ENCODE data around the gene CYP4F22.
A peak's percentile ranks its signal among the peaks of the same experiment; 100 is the strongest.

CYP4F22 gene

GRCh38 chr19:15548648-15549047 is 40.3 kb downstream of the CYP4F22 start:
- CTCF ChIA-PET: no interaction called here
- DNase-seq: no peak
- Histone ChIP-seq H3K9me3 (ENCODE audit: control extremely low read depth in 1 of 5, control insufficient read depth in 4 of 5, insufficient read depth in 2 of 5, low read depth in 1 of 5, low read length in 4 of 5) (no peaks in the 10 kb centered on the region), H3K27me3 (replicated peaks in 2 of 5; ENCODE audit: control insufficient read depth in 4 of 5, insufficient read depth in 5 of 5, low read length in 4 of 5) (peaks cover 0 to 4% (median 0%) of the 10 kb centered on the region in 5 experiments), H3K36me3 (ENCODE audit: control insufficient read depth in 4 of 4, insufficient read depth in 4 of 4, low read length in 3 of 4) (no peaks in the 10 kb centered on the region), H3K4me3 (ENCODE audit: control insufficient read depth in 1 of 7, extremely low read depth in 1 of 7, insufficient read depth in 4 of 7, low read depth in 2 of 7, low read length in 6 of 7) (no peak overlapping the region), H3K4me1 (ENCODE audit: control extremely low read depth in 1 of 4, control insufficient read depth in 4 of 4, insufficient read depth in 4 of 4, low read length in 3 of 4) (peaks cover 1 to 15% (median 10%) of the 10 kb centered on the region in 4 experiments), H3K27ac (ENCODE audit: insufficient read depth in 1 of 2, low read depth in 1 of 2, low read length in 2 of 2, poor library complexity in 1 of 2, severe bottlenecking in 2 of 2) (no peak overlapping the region)
- POLR2A ChIA-PET: no interaction called here
- WGBS (ENCODE audit: insufficient coverage): 100% methylated on average over 2 of the region's 2 CpGs

- Histone ChIP-seq H3K4me3 (ENCODE audit: control insufficient read depth in 1 of 7, extremely low read depth in 1 of 7, insufficient read depth in 4 of 7, low read depth in 2 of 7, low read length in 6 of 7) (no peak overlapping the region), H3K27me3 (replicated peaks in 2 of 5; ENCODE audit: control insufficient read depth in 4 of 5, insufficient read depth in 5 of 5, low read length in 4 of 5) (peaks cover 0 to 4% (median 0%) of the 10 kb centered on the region in 5 experiments), H3K4me1 (ENCODE audit: control extremely low read depth in 1 of 4, control insufficient read depth in 4 of 4, insufficient read depth in 4 of 4, low read length in 3 of 4) (peaks cover 1 to 15% (median 10%) of the 10 kb centered on the region in 4 experiments), H3K9me3 (ENCODE audit: control extremely low read depth in 1 of 5, control insufficient read depth in 4 of 5, insufficient read depth in 2 of 5, low read depth in 1 of 5, low read length in 4 of 5) (no peaks in the 10 kb centered on the region), H3K27ac (ENCODE audit: insufficient read depth in 1 of 2, low read depth in 1 of 2, low read length in 2 of 2, poor library complexity in 1 of 2, severe bottlenecking in 2 of 2) (no peak overlapping the region), H3K36me3 (ENCODE audit: control insufficient read depth in 4 of 4, insufficient read depth in 4 of 4, low read length in 3 of 4) (no peaks in the 10 kb centered on the region)
- ChIA-PET CTCF (interaction anchor here (2.2 to 6.6 kb wide), 2 partner anchors 72 to 80 kb away, joined by 6 to 76 read pairs; partner anchors contain the start of gene PGLYRP2), POLR2A (no interaction called here)
- WGBS (ENCODE audit: insufficient coverage): 100% methylated on average over 2 of the region's 5 CpGs
- DNase-seq: no peak
These were observed 41.3 kb downstream of the CYP4F22 start for GRCh38 chr19:15549581-15549980.

GRCh38 chr19:15550273-15550672 is 41.9 kb downstream of the CYP4F22 start:
- H3K27ac ChIP-seq (ENCODE audit: insufficient read depth in 1 of 2, low read depth in 1 of 2, low read length in 2 of 2, poor library complexity in 1 of 2, severe bottlenecking in 2 of 2): no peak overlapping the region
- H3K36me3 ChIP-seq (ENCODE audit: control insufficient read depth in 4 of 4, insufficient read depth in 4 of 4, low read length in 3 of 4): no peaks in the 10 kb centered on the region
- CTCF ChIA-PET: interaction anchor here (1.0 to 6.6 kb wide), 3 partner anchors 73 to 171 kb away, joined by 3 to 76 read pairs (median 6); partner anchors contain the start of genes AKAP8 and PGLYRP2
- H3K4me3 ChIP-seq (ENCODE audit: control insufficient read depth in 1 of 7, extremely low read depth in 1 of 7, insufficient read depth in 4 of 7, low read depth in 2 of 7, low read length in 6 of 7): no peak overlapping the region
- POLR2A ChIA-PET: interaction anchor here (1.3 kb wide), 1 partner anchor 87 kb away, joined by 4 read pairs; no protein-coding TSS in a partner anchor
- 100% methylated on average over 3 of the region's 3 CpGs for WGBS (ENCODE audit: insufficient coverage)
- peaks cover 1 to 15% (median 11%) of the 10 kb centered on the region in 4 experiments for H3K4me1 ChIP-seq (ENCODE audit: control extremely low read depth in 1 of 4, control insufficient read depth in 4 of 4, insufficient read depth in 4 of 4, low read length in 3 of 4)
- DNase-seq: no peak
- peaks cover 0 to 4% (median 0%) of the 10 kb centered on the region in 5 experiments for H3K27me3 ChIP-seq (replicated peaks in 2 of 5; ENCODE audit: control insufficient read depth in 4 of 5, insufficient read depth in 5 of 5, low read length in 4 of 5)
- no peaks in the 10 kb centered on the region for H3K9me3 ChIP-seq (ENCODE audit: control extremely low read depth in 1 of 5, control insufficient read depth in 4 of 5, insufficient read depth in 2 of 5, low read depth in 1 of 5, low read length in 4 of 5)

- H3K27ac ChIP-seq (ENCODE audit: insufficient read depth in 1 of 2, low read depth in 1 of 2, low read length in 2 of 2, poor library complexity in 1 of 2, severe bottlenecking in 2 of 2): no peak overlapping the region
- H3K27me3 ChIP-seq (replicated peaks in 2 of 5; ENCODE audit: control insufficient read depth in 4 of 5, insufficient read depth in 5 of 5, low read length in 4 of 5): peaks cover 0 to 4% (median 0%) of the 10 kb centered on the region in 5 experiments
- POLR2A ChIA-PET: interaction anchor here (1.3 kb wide), 1 partner anchor 87 kb away, joined by 4 read pairs; no protein-coding TSS in a partner anchor
- H3K36me3 ChIP-seq (ENCODE audit: control insufficient read depth in 4 of 4, insufficient read depth in 4 of 4, low read length in 3 of 4): no peaks in the 10 kb centered on the region
- 18% methylated on average over 8 of the region's 8 CpGs for WGBS (ENCODE audit: insufficient coverage)
- peak overlapping the region; percentile 38 to 79 (median 58) for H3K4me3 ChIP-seq (ENCODE audit: control insufficient read depth in 1 of 7, extremely low read depth in 1 of 7, insufficient read depth in 4 of 7, low read depth in 2 of 7, low read length in 6 of 7)
- CTCF ChIA-PET: interaction anchor here (0.9 to 11.4 kb wide), 7 partner anchors 8 to 171 kb away, joined by 3 to 122 read pairs (median 5); partner anchors contain the start of genes AKAP8, AKAP8L and PGLYRP2
- H3K4me1 ChIP-seq (ENCODE audit: control extremely low read depth in 1 of 4, control insufficient read depth in 4 of 4, insufficient read depth in 4 of 4, low read length in 3 of 4): peaks cover 1 to 18% (median 15%) of the 10 kb centered on the region in 4 experiments
- H3K9me3 ChIP-seq (ENCODE audit: control extremely low read depth in 1 of 5, control insufficient read depth in 4 of 5, insufficient read depth in 2 of 5, low read depth in 1 of 5, low read length in 4 of 5): no peaks in the 10 kb centered on the region
- DNase-seq: no peak
These were observed 42.6 kb downstream of the CYP4F22 start for GRCh38 chr19:15550929-15551292.

GRCh38 chr19:15551293-15552004 is 43.1 kb downstream of the CYP4F22 start:
- peaks cover 0 to 4% (median 0%) of the 10 kb centered on the region in 5 experiments for H3K27me3 ChIP-seq (replicated peaks in 2 of 5; ENCODE audit: control insufficient read depth in 4 of 5, insufficient read depth in 5 of 5, low read length in 4 of 5)
- POLR2A ChIA-PET: interaction anchor here (1.3 kb wide), 1 partner anchor 88 kb away, joined by 4 read pairs; no protein-coding TSS in a partner anchor
- H3K27ac ChIP-seq (ENCODE audit: insufficient read depth in 1 of 2, low read depth in 1 of 2, low read length in 2 of 2, poor library complexity in 1 of 2, severe bottlenecking in 2 of 2): no peak overlapping the region
- H3K4me3 ChIP-seq (ENCODE audit: control insufficient read depth in 1 of 7, extremely low read depth in 1 of 7, insufficient read depth in 4 of 7, low read depth in 2 of 7, low read length in 6 of 7): peak overlapping the region; percentile 38 to 79 (median 58)
- no peaks in the 10 kb centered on the region for H3K9me3 ChIP-seq (ENCODE audit: control extremely low read depth in 1 of 5, control insufficient read depth in 4 of 5, insufficient read depth in 2 of 5, low read depth in 1 of 5, low read length in 4 of 5)
- DNase-seq: peak; percentile 62 to 70 (median 66)
- CTCF ChIA-PET: interaction anchor here (0.9 to 11.4 kb wide), 7 partner anchors 9 to 172 kb away, joined by 3 to 122 read pairs (median 5); partner anchors contain the start of genes AKAP8, AKAP8L and PGLYRP2
- 11% methylated on average over 39 of the region's 40 CpGs for WGBS (ENCODE audit: insufficient coverage)
- no peaks in the 10 kb centered on the region for H3K36me3 ChIP-seq (ENCODE audit: control insufficient read depth in 4 of 4, insufficient read depth in 4 of 4, low read length in 3 of 4)
- H3K4me1 ChIP-seq (ENCODE audit: control extremely low read depth in 1 of 4, control insufficient read depth in 4 of 4, insufficient read depth in 4 of 4, low read length in 3 of 4): peaks cover 1 to 23% (median 20%) of the 10 kb centered on the region in 4 experiments

- peaks cover 0 to 6% (median 0%) of the 10 kb centered on the region in 5 experiments for H3K27me3 ChIP-seq (replicated peaks in 2 of 5; ENCODE audit: control insufficient read depth in 4 of 5, insufficient read depth in 5 of 5, low read length in 4 of 5)
- CTCF ChIA-PET: interaction anchor here (0.6 to 11.4 kb wide), 10 partner anchors 29 to 289 kb away, joined by 3 to 122 read pairs (median 4); partner anchors contain the start of genes AKAP8L, PGLYRP2 and RASAL3
- DNase-seq: peak in 2 of 3 donors; percentile 55 to 61
- POLR2A ChIA-PET: interaction anchor here (0.7 to 2.0 kb wide), 2 partner anchors 23 to 136 kb away, joined by 3 to 12 read pairs; partner anchors contain the start of gene AKAP8L
- 78% methylated on average over 15 of the region's 17 CpGs for WGBS (ENCODE audit: insufficient coverage)
- H3K36me3 ChIP-seq (ENCODE audit: control insufficient read depth in 4 of 4, insufficient read depth in 4 of 4, low read length in 3 of 4): no peaks in the 10 kb centered on the region
- no peak overlapping the region for H3K27ac ChIP-seq (ENCODE audit: insufficient read depth in 1 of 2, low read depth in 1 of 2, low read length in 2 of 2, poor library complexity in 1 of 2, severe bottlenecking in 2 of 2)
- H3K4me1 ChIP-seq (ENCODE audit: control extremely low read depth in 1 of 4, control insufficient read depth in 4 of 4, insufficient read depth in 4 of 4, low read length in 3 of 4): peaks cover 1 to 27% (median 23%) of the 10 kb centered on the region in 4 experiments
- H3K9me3 ChIP-seq (ENCODE audit: control extremely low read depth in 1 of 5, control insufficient read depth in 4 of 5, insufficient read depth in 2 of 5, low read depth in 1 of 5, low read length in 4 of 5): no peaks in the 10 kb centered on the region
- no peak overlapping the region for H3K4me3 ChIP-seq (ENCODE audit: control insufficient read depth in 1 of 7, extremely low read depth in 1 of 7, insufficient read depth in 4 of 7, low read depth in 2 of 7, low read length in 6 of 7)
These were observed 46.7 kb downstream of the CYP4F22 start for GRCh38 chr19:15555021-15555420.

All from common myeloid progenitor, CD34-positive (primary cell).